IMR-90 (cell line): ENCODE results near the gene PITRM1. TPM values are rescaled to one million over a fixed set of nuclear protein-coding genes. Genes with fewer than 3 reads are reported as not detected.
"Not testable (repeated sequence)": the region's sequence is repeated elsewhere in the genome, so short reads cannot be mapped to it uniquely, and the experiment has no call there.

Experiments
- ATAC-seq: fragments of 200-7000 bp; cut with Tn5 transposase; 2 replicates; pipeline ENCODE4 v1.9.1; 2020; ENCODE audit warnings: low read depth, mild to moderate bottlenecking, moderate library complexity
- BruUV-seq: library from RNA; stranded (reverse); fragments of 400-500 nt; replicated peaks from 2 replicates; lab custom pipeline; 2021; lab: Mats Ljungman, UMichigan
- CTCF ChIA-PET: fragments of 300-600 bp; formaldehyde crosslinking; extraction: SDS; loops from one replicate; lab custom pipeline; 2021; ENCODE audit warnings: antibody characterized with exemption; lab: Yijun Ruan, JAX
- POLR2A ChIA-PET: fragments of 300-600 bp; sonication (Branson Sonifier 250); formaldehyde crosslinking; loops from one replicate; lab custom pipeline; 2022; ENCODE audit warnings: antibody characterized with exemption; ENCODE audit not compliant: unreplicated experiment; lab: Charles Lee
- DNase-seq: peaks from one replicate; pipeline ENCODE4 v3.0.0; 2013
- H2AFZ ChIP-seq: replicated peaks from 2 replicates; pipeline ENCODE3; 2013; ENCODE audit warnings: low read length, mild to moderate bottlenecking; ENCODE audit not compliant: poor library complexity
- H2AK5ac ChIP-seq: 2 replicates; pipeline ENCODE4 v1.6.1; 2013; ENCODE audit warnings: low read depth, low read length, inconsistent platforms
- H2AK9ac ChIP-seq: replicated peaks from 2 replicates; pipeline ENCODE3; 2013; ENCODE audit warnings: mild to moderate bottlenecking, low read depth, low read length, moderate library complexity; ENCODE audit not compliant: poor library complexity
- H2BK120ac ChIP-seq: 2 replicates; pipeline ENCODE4 v1.6.1; 2013; ENCODE audit warnings: low read depth, low read length, inconsistent platforms
- H2BK15ac ChIP-seq: 3 replicates; pipeline ENCODE4 v1.6.1; 2013; ENCODE audit warnings: low read depth, low read length, inconsistent platforms
- H2BK20ac ChIP-seq: 2 replicates; pipeline ENCODE4 v1.6.1; 2013; ENCODE audit warnings: low read depth, mild to moderate bottlenecking, inconsistent platforms, low read length, moderate library complexity
- H2BK5ac ChIP-seq: 2 replicates; pipeline ENCODE4 v1.6.1; 2013; ENCODE audit warnings: mild to moderate bottlenecking, low read depth, low read length, inconsistent platforms; ENCODE audit not compliant: poor library complexity, severe bottlenecking
- H3K14ac ChIP-seq: replicated peaks from 2 replicates; pipeline ENCODE4 v1.6.1; 2013; ENCODE audit warnings: low read depth, low read length, inconsistent platforms
- H3K18ac ChIP-seq: 2 replicates; pipeline ENCODE4 v1.6.1; 2013; ENCODE audit warnings: low read depth, low read length, control low read depth
- H3K23ac ChIP-seq: 2 replicates; pipeline ENCODE4 v1.6.1; 2013; ENCODE audit warnings: low read depth, low read length, inconsistent platforms
- H3K27ac ChIP-seq: 2 replicates; pipeline ENCODE4 v1.5.1; 2013; ENCODE audit warnings: mild to moderate bottlenecking, control low read depth, low read length; ENCODE audit not compliant: insufficient read depth
- H3K27me3 ChIP-seq: 2 replicates; pipeline ENCODE4 v1.6.1; 2013; ENCODE audit warnings: low read length; ENCODE audit not compliant: control insufficient read depth, insufficient read depth
- H3K36me3 ChIP-seq: 2 replicates; pipeline ENCODE4 v1.6.1; 2013; ENCODE audit warnings: low read length, mixed read lengths; ENCODE audit not compliant: control insufficient read depth, insufficient read depth
- H3K4ac ChIP-seq: 2 replicates; pipeline ENCODE4 v1.6.1; 2013; ENCODE audit warnings: low read depth, low read length, inconsistent platforms
- H3K4me1 ChIP-seq: 2 replicates; pipeline ENCODE4 v1.6.1; 2013; ENCODE audit warnings: low read length, mixed read lengths; ENCODE audit not compliant: control insufficient read depth, insufficient read depth
- H3K4me2 ChIP-seq: 2 replicates; pipeline ENCODE4 v1.6.1; 2013; ENCODE audit warnings: low read depth, mild to moderate bottlenecking, control low read depth, low read length, moderate library complexity
- H3K4me3 ChIP-seq: 2 replicates; pipeline ENCODE4 v1.5.1; 2013; ENCODE audit warnings: low read depth, mild to moderate bottlenecking, control low read depth, low read length, moderate library complexity; ENCODE audit not compliant: insufficient read depth
- H3K56ac ChIP-seq: 2 replicates; pipeline ENCODE4 v1.6.1; 2013; ENCODE audit warnings: low read length, inconsistent platforms; ENCODE audit not compliant: insufficient read depth; ENCODE audit errors: extremely low read depth
- H3K79me1 ChIP-seq, 2 experiments: 2 replicates each; pipeline ENCODE4 v1.6.1; 2013; ENCODE audit warnings: low read length in 2 of 2, inconsistent platforms in 1 of 2, low read depth in 1 of 2
- H3K9ac ChIP-seq: 2 replicates; pipeline ENCODE4 v1.6.1; 2013; ENCODE audit warnings: low read depth, low read length, control low read depth
- H3K9me1 ChIP-seq: 2 replicates; pipeline ENCODE4 v1.6.1; 2013; ENCODE audit warnings: low read length, inconsistent platforms; ENCODE audit not compliant: insufficient read depth
- H3K9me3 ChIP-seq: 2 replicates; pipeline ENCODE4 v1.6.1; 2013; ENCODE audit warnings: low read length; ENCODE audit not compliant: control insufficient read depth, insufficient read depth
- H4K20me1 ChIP-seq: 2 replicates; pipeline ENCODE4 v1.6.1; 2013; ENCODE audit warnings: low read length, inconsistent platforms; ENCODE audit not compliant: insufficient read depth
- H4K5ac ChIP-seq: 2 replicates; pipeline ENCODE4 v1.6.1; 2013; ENCODE audit warnings: mild to moderate bottlenecking, low read depth, low read length, control low read depth
- H4K8ac ChIP-seq, 2 experiments: 2 replicates each; pipeline ENCODE4 v1.6.1; 2013; ENCODE audit warnings: low read depth in 2 of 2, low read length in 2 of 2, control low read depth in 1 of 2, inconsistent platforms in 1 of 2
- H4K91ac ChIP-seq: 2 replicates; pipeline ENCODE4 v1.6.1; 2013; ENCODE audit warnings: low read depth, low read length, inconsistent platforms; ENCODE audit not compliant: insufficient read depth
- WGBS, 2 experiments: methylation state at CpG; one replicate each; pipeline versions ENCODE4 v1.1.5 to v1.1.7; 2013; ENCODE audit warnings: missing lambda C conversion rate in 2 of 2; ENCODE audit not compliant: insufficient read length in 1 of 2; ENCODE audit errors: extremely low coverage in 2 of 2; 5-methylcytosine and 5-hydroxymethylcytosine counted together
- dilution Hi-C: fragments of 300-500 bp; cut with HindIII; formaldehyde crosslinking; loops from one replicate; pipeline ENCODE4 v1.14.3; 2018; ENCODE audit warnings: low sequenced_read_pairs; ENCODE audit not compliant: unreplicated experiment
- in situ Hi-C: fragments of 300-500 bp; cut with MboI; formaldehyde crosslinking; loops from 3 replicates; pipeline ENCODE4 v1.14.3; 2019; ENCODE audit warnings: low sequenced_read_pairs, inconsistent platforms, mixed read lengths
- intact Hi-C: fragments of 100-400 bp; cut with micrococcal nuclease; formaldehyde crosslinking; loops from 2 replicates; pipeline ENCODE4 v1.10.0; 2022
- polyA plus RNA-seq, 3 experiments: library from polyadenylated mRNA; depleted of rRNA; stranded (reverse); fragments of >200 nt; gene quantifications; 2 replicates each; pipeline ENCODE4 v1.2.3, GENCODE V29; 2012; ENCODE audit warnings: low replicate concordance in 1 of 3
- total RNA-seq: library from RNA; depleted of rRNA; stranded (reverse); fragments of >200 nt; gene quantifications from 2 replicates; pipeline ENCODE4 v1.2.3, GENCODE V29; 2012

Gene PITRM1
- total and polyA plus RNA-seq, 2 of the 4 experiments (the other 2 are of a cell fraction) = 97.1 to 124 TPM

DNA sequence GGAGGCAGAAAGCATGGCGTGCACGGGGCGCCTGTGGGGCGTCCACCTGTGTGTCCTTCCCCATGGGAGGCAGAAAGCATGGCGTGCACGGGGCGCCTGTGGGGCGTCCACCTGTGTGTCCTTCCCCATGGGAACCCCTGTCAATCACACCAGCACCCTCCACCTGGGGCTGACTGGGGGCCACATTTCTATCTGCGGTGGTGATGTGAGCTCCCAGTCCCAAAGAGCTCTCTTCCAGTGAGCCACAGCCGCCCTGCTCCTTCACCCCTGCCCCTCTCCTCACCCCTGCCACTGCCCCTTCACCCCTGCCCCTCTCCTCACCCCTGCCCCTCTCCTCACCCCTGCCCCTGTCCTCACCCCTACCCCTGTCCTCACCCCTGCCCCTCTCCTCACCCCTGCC, 66.3 kb downstream of the PITRM1 start:
- BruUV-seq, H2BK120ac ChIP-seq, DNase-seq, H4K5ac ChIP-seq, H3K27ac ChIP-seq, H3K27me3 ChIP-seq, POLR2A ChIA-PET, H3K4ac ChIP-seq, dilution Hi-C loops, H3K9ac ChIP-seq, CTCF ChIA-PET, H2BK20ac ChIP-seq, H3K4me2 ChIP-seq, H2BK15ac ChIP-seq, H3K9me3 ChIP-seq, H2AK9ac ChIP-seq, H2BK5ac ChIP-seq, ATAC-seq, H3K23ac ChIP-seq, H3K14ac ChIP-seq, H2AFZ ChIP-seq, H4K8ac ChIP-seq, H4K91ac ChIP-seq, in situ Hi-C loops, H2AK5ac ChIP-seq, H3K18ac ChIP-seq, H3K4me3 ChIP-seq, H3K56ac ChIP-seq: not testable (repeated sequence)
- no CpG with 5 or more reads among the region's 10 CpGs for WGBS, 2 experiments
- intact Hi-C loops = loop anchor here (5.0 kb wide), 1 partner anchor 179 kb away; no protein-coding TSS in a partner anchor
- Histone ChIP-seq H3K36me3 (peaks cover 65% of the 10 kb centered on the region), H3K79me1 (peaks cover 38 to 73% of the 10 kb centered on the region in 2 experiments), H3K4me1 (peaks cover 11% of the 10 kb centered on the region), H4K20me1 (peaks cover 25% of the 10 kb centered on the region), H3K9me1 (peaks cover 28% of the 10 kb centered on the region)
